Measurements from ENCODE around the gene CAND2. TPM values are rescaled to one million over a fixed set of nuclear protein-coding genes. Genes with fewer than 3 reads are reported as not detected.

Gene CAND2
- total and polyA plus RNA-seq, 2 experiments from 2014 or later, result 5.6 to 20.5 TPM

- H4K20me1 ChIP-seq (replicated peaks; ENCODE audit: insufficient read depth), result no peaks in the 10 kb centered on the region; the same call in 1 of the 2 replicates
- peaks cover 23% of the 10 kb centered on the region for H3K36me3 Mint-ChIP-seq (ENCODE audit: low read depth)
- H3K27me3 Mint-ChIP-seq (ENCODE audit: insufficient read depth, low read depth, poor library complexity), result peaks cover 5% of the 10 kb centered on the region
- peaks cover 6% of the 10 kb centered on the region; the same call in 2 of the 3 replicates for H3K4me1 Mint-ChIP-seq
- H3K4me3 ChIP-seq, result no peak overlapping the region
- no peak overlapping the region for H2AFZ ChIP-seq
- H3K9me2 ChIP-seq (ENCODE audit: insufficient read depth), result no peaks in the 10 kb centered on the region
- ATAC-seq (no peak), DNase-seq (ENCODE audit: low spot score) (no peak)
- H3K4me3 Mint-ChIP-seq, result no peak overlapping the region
- 0 out of 2 replicates have a peak, but pooled peaks cover under 1% of the 10 kb centered on the region for H3K36me3 ChIP-seq (ENCODE audit: insufficient read depth)
- peaks cover 35% of the 10 kb centered on the region for H3K9me3 Mint-ChIP-seq
- H3K27ac Mint-ChIP-seq, result no peak overlapping the region
- no peak overlapping the region for H3K27ac ChIP-seq (ENCODE audit: low read depth)
- 0 out of 2 replicates have a peak, but pooled peaks cover 2% of the 10 kb centered on the region for H3F3A ChIP-seq (replicated peaks; ENCODE audit: low read depth)
- H3K27me3 ChIP-seq (ENCODE audit: insufficient read depth), result no peaks in the 10 kb centered on the region
- no peak overlapping the region for H3K4me2 ChIP-seq
- peaks cover 6% of the 10 kb centered on the region for H3K79me2 ChIP-seq (replicated peaks; ENCODE audit: insufficient read depth)
- TF ChIP-seq, protein P1, sequence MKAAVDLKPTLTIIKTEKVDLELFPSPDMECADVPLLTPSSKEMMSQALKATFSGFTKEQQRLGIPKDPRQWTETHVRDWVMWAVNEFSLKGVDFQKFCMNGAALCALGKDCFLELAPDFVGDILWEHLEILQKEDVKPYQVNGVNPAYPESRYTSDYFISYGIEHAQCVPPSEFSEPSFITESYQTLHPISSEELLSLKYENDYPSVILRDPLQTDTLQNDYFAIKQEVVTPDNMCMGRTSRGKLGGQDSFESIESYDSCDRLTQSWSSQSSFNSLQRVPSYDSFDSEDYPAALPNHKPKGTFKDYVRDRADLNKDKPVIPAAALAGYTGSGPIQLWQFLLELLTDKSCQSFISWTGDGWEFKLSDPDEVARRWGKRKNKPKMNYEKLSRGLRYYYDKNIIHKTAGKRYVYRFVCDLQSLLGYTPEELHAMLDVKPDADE (IDR thresholded peaks at IDR 0.05), result no peak
- TF ChIP-seq CREB1 (CRISPR knock-in tag; IDR thresholded peaks at IDR 0.05; ENCODE audit: low read depth) (no peak), EZH2 (IDR thresholded peaks at IDR 0.05; ENCODE audit: low read depth, unreplicated experiment) (no peak), ZNF114 (CRISPR knock-in tag; IDR thresholded peaks at IDR 0.05) (no peak), JUNB (IDR thresholded peaks at IDR 0.05; ENCODE audit: unreplicated experiment) (no peak), EZH2phosphoT487 (IDR thresholded peaks at IDR 0.05; ENCODE audit: unreplicated experiment) (no peak), CTCF (conservative IDR thresholded peaks at IDR 0.05; ENCODE audit: low read depth in 2 of 2) (no peak), STAT1 (IDR thresholded peaks at IDR 0.05; ENCODE audit: unreplicated experiment) (no peak), ZNF331 (CRISPR knock-in tag; IDR thresholded peaks at IDR 0.05; ENCODE audit: low read depth) (no peak), NANOG (IDR thresholded peaks at IDR 0.05; ENCODE audit: borderline replicate concordance) (no peak), POLR2AphosphoS5 (IDR thresholded peaks at IDR 0.05; ENCODE audit: low read depth) (no peak), REST (IDR thresholded peaks at IDR 0.05; ENCODE audit: unreplicated experiment) (no peak)
- TF ChIP-seq, protein P2, sequence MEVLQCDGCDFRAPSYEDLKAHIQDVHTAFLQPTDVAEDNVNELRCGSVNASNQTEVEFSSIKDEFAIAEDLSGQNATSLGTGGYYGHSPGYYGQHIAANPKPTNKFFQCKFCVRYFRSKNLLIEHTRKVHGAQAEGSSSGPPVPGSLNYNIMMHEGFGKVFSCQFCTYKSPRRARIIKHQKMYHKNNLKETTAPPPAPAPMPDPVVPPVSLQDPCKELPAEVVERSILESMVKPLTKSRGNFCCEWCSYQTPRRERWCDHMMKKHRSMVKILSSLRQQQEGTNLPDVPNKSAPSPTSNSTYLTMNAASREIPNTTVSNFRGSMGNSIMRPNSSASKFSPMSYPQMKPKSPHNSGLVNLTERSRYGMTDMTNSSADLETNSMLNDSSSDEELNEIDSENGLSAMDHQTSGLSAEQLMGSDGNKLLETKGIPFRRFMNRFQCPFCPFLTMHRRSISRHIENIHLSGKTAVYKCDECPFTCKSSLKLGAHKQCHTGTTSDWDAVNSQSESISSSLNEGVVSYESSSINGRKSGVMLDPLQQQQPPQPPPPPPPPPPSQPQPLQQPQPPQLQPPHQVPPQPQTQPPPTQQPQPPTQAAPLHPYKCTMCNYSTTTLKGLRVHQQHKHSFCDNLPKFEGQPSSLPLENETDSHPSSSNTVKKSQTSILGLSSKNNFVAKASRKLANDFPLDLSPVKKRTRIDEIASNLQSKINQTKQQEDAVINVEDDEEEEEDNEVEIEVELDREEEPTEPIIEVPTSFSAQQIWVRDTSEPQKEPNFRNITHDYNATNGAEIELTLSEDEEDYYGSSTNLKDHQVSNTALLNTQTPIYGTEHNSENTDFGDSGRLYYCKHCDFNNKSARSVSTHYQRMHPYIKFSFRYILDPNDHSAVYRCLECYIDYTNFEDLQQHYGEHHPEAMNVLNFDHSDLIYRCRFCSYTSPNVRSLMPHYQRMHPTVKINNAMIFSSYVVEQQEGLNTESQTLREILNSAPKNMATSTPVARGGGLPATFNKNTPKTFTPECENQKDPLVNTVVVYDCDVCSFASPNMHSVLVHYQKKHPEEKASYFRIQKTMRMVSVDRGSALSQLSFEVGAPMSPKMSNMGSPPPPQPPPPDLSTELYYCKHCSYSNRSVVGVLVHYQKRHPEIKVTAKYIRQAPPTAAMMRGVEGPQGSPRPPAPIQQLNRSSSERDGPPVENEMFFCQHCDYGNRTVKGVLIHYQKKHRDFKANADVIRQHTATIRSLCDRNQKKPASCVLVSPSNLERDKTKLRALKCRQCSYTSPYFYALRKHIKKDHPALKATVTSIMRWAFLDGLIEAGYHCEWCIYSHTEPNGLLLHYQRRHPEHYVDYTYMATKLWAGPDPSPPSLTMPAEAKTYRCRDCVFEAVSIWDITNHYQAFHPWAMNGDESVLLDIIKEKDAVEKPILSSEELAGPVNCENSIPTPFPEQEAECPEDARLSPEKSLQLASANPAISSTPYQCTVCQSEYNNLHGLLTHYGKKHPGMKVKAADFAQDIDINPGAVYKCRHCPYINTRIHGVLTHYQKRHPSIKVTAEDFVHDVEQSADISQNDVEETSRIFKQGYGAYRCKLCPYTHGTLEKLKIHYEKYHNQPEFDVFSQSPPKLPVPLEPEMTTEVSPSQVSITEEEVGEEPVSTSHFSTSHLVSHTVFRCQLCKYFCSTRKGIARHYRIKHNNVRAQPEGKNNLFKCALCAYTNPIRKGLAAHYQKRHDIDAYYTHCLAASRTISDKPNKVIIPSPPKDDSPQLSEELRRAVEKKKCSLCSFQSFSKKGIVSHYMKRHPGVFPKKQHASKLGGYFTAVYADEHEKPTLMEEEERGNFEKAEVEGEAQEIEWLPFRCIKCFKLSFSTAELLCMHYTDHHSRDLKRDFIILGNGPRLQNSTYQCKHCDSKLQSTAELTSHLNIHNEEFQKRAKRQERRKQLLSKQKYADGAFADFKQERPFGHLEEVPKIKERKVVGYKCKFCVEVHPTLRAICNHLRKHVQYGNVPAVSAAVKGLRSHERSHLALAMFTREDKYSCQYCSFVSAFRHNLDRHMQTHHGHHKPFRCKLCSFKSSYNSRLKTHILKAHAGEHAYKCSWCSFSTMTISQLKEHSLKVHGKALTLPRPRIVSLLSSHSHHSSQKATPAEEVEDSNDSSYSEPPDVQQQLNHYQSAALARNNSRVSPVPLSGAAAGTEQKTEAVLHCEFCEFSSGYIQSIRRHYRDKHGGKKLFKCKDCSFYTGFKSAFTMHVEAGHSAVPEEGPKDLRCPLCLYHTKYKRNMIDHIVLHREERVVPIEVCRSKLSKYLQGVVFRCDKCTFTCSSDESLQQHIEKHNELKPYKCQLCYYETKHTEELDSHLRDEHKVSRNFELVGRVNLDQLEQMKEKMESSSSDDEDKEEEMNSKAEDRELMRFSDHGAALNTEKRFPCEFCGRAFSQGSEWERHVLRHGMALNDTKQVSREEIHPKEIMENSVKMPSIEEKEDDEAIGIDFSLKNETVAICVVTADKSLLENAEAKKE (CRISPR knock-in tag; IDR thresholded peaks at IDR 0.05), result no peak
- H3K4me1 ChIP-seq (ENCODE audit: insufficient read depth), result no peaks in the 10 kb centered on the region
Measured at GRCh38 chr3:12845811-12846210, 49.3 kb downstream of the CAND2 start.
